ENCODE measurements around the gene MRPL28.
"Not testable (repeated sequence)": the region's sequence is repeated elsewhere in the genome, so short reads cannot be mapped to it uniquely, and the experiment has no call there.

MRPL28 gene

DNA sequence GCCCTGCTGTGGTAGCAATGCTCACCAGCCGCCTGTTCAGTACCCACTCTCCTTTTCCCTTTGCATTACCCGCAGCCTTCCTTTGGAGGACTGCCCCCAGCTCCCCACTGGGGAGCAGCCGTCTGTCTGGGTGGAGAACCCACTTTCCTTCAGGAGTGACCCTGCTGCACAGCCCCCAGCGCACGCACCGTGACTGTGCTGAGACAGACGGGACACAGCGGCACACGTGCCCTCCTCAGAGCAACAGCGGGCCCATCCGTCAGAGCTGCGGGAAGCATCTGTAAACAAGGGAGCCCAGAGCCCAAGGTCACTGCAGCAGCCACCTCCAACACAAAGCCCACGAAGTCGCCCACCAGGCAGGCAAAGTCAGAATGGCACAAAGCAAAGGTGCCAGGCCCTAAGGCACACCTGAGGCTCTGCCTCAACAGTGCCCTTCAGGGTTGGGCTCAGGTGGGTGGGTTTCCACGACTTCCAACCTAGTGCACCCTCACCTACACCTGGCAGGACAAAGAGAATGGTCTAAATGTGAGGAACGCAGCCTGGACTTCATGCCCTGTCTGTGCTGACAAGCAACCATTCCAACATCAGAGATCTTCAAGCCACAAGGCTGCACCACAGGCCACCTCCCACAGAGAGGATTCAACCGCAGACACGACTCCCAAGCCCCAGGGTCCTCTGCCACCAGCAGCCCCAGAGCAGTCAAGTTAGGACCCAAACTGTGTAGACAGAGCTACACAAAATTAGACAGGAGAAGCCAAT, 27.7 kb downstream of the MRPL28 start:
- Histone ChIP-seq H3K4me3 (ENCODE audit: severe bottlenecking) (no peak overlapping the region), H3K9me3 (ENCODE audit: severe bottlenecking) (no peaks in the 10 kb centered on the region), H3K27ac (ENCODE audit: poor library complexity, severe bottlenecking) (no peak overlapping the region), H3K4me1 (ENCODE audit: insufficient read depth, poor library complexity, severe bottlenecking) (peaks cover 30% of the 10 kb centered on the region), H3K27me3 (ENCODE audit: insufficient read depth, poor library complexity, severe bottlenecking) (no peaks in the 10 kb centered on the region), H3K36me3 (ENCODE audit: low read depth) (peaks cover 33% of the 10 kb centered on the region)
- TF ChIP-seq, protein P1, sequence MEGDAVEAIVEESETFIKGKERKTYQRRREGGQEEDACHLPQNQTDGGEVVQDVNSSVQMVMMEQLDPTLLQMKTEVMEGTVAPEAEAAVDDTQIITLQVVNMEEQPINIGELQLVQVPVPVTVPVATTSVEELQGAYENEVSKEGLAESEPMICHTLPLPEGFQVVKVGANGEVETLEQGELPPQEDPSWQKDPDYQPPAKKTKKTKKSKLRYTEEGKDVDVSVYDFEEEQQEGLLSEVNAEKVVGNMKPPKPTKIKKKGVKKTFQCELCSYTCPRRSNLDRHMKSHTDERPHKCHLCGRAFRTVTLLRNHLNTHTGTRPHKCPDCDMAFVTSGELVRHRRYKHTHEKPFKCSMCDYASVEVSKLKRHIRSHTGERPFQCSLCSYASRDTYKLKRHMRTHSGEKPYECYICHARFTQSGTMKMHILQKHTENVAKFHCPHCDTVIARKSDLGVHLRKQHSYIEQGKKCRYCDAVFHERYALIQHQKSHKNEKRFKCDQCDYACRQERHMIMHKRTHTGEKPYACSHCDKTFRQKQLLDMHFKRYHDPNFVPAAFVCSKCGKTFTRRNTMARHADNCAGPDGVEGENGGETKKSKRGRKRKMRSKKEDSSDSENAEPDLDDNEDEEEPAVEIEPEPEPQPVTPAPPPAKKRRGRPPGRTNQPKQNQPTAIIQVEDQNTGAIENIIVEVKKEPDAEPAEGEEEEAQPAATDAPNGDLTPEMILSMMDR (IDR thresholded peaks at IDR 0.05; ENCODE audit: poor library complexity, severe bottlenecking) = no peak
- ATAC-seq (ENCODE audit: low read depth) (no peak), DNase-seq (ENCODE audit: low spot score) (no peak)

DNA sequence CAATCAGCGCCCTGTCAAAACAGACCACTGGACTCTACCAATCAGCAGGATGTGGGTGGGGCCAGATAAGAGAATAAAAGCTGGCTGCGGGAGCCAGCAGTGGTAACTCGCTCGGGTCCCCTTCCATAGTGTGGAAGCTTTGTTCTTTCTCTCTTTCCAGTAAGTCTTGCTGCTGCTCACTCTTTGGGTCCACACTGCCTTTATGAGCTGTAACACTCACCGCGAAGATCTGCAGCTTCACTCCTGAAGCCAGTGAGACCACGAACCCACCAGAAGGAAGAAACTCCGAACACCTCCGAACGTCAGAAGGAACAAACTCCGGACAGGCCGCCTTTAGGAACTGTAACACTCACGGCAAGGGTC, 28.4 kb downstream of the MRPL28 start:
- not testable (repeated sequence) for DNase-seq (ENCODE audit: low spot score); H3K4me3 ChIP-seq (ENCODE audit: severe bottlenecking); H3K27me3 ChIP-seq (ENCODE audit: insufficient read depth, poor library complexity, severe bottlenecking); H3K27ac ChIP-seq (ENCODE audit: poor library complexity, severe bottlenecking); ATAC-seq (ENCODE audit: low read depth); H3K9me3 ChIP-seq (ENCODE audit: severe bottlenecking)
- peaks cover 33% of the 10 kb centered on the region for H3K36me3 ChIP-seq (ENCODE audit: low read depth)
- H3K4me1 ChIP-seq (ENCODE audit: insufficient read depth, poor library complexity, severe bottlenecking) = peaks cover 26% of the 10 kb centered on the region

DNA sequence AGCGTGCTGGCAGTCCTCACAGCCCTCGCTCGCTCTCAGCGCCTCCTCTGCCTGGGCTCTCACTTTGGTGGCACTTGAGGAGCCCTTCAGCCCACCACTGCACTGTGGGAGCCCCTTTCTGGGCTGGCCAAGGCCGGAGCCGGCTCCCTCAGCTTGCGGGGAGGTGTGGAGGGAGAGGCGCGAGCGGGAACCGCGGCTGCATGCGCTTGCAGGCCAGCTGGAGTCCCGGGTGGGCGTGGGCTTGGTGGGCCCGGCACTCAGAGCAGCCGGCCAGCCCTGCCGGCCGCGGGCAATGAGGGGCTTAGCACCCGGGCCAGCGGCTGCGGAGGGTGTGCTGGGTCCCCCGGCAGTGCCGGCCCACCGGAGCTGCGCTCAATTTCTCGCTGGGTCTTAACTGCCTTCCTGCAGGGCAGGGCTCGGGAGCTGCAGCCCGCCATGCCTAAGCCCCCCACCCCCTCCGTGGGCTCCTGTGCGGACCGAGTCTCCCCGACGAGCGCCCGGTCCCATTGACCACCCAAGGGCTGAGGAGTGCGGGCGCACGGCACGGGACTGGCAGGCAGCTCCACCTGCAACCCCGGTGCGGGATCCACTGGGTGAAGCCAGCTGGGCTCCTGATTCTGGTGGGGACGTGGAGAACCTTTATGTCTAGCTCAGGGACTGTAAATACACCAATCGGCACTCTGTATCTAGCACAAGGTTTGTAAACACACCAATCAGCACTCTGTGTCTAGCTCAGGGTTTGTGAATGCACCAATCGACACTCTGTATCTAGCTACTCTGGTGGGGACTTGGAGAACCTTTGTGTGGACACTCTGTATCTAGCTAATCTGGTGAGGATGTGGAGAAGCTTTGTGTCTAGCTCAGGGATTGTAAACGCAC, 29.0 kb downstream of the MRPL28 start:
- ATAC-seq (ENCODE audit: low read depth); H3K27ac ChIP-seq (ENCODE audit: poor library complexity, severe bottlenecking); DNase-seq (ENCODE audit: low spot score); H3K27me3 ChIP-seq (ENCODE audit: insufficient read depth, poor library complexity, severe bottlenecking); H3K4me3 ChIP-seq (ENCODE audit: severe bottlenecking); H3K9me3 ChIP-seq (ENCODE audit: severe bottlenecking): not testable (repeated sequence)
- Histone ChIP-seq H3K4me1 (ENCODE audit: insufficient read depth, poor library complexity, severe bottlenecking) (peaks cover 21% of the 10 kb centered on the region), H3K36me3 (ENCODE audit: low read depth) (peaks cover 32% of the 10 kb centered on the region)

DNA sequence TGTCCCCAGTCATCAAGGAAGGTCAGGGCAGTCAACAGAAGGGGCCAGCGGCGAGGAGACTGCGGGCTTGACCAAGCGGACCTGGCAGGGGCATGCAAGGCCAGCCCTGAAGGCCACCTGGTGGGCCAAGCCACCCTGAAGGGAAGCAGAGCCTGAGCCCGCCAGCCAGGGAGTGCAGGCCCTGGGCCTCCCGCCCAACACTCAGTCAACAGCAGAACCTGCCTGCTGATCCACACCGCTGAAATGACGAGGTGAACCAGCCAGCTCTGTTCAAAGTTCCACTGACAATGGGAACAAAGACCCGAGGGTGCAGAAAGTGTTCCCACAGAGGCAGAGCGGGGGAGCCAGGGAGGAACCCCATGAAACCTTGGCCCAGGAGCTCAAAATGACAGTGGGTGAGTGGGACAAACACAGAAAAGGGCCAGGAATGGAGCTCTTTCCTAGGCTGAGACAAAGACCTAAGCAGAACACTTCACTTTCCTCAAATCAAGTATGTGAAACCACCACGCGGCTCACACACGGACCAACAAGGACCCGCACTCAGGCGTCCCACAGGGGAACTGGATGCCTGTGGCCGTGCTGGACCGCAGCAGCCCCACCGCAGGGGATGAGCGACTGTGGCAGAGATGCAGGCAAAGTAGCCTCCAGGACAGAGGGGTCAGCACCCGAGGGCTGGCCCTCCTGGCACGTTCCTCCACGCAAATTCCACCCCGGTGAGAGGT, 29.8 kb downstream of the MRPL28 start:
- Histone ChIP-seq H3K36me3 (ENCODE audit: low read depth) (peaks cover 24% of the 10 kb centered on the region), H3K4me1 (ENCODE audit: insufficient read depth, poor library complexity, severe bottlenecking) (peaks cover 14% of the 10 kb centered on the region), H3K27ac (ENCODE audit: poor library complexity, severe bottlenecking) (no peak overlapping the region), H3K27me3 (ENCODE audit: insufficient read depth, poor library complexity, severe bottlenecking) (no peaks in the 10 kb centered on the region), H3K4me3 (ENCODE audit: severe bottlenecking) (no peak overlapping the region), H3K9me3 (ENCODE audit: severe bottlenecking) (no peaks in the 10 kb centered on the region)
- ATAC-seq (ENCODE audit: low read depth) = no peak
- TF ChIP-seq, protein P1 (IDR thresholded peaks at IDR 0.05; ENCODE audit: poor library complexity, severe bottlenecking) = no peak
- no peak for DNase-seq (ENCODE audit: low spot score)

DNA sequence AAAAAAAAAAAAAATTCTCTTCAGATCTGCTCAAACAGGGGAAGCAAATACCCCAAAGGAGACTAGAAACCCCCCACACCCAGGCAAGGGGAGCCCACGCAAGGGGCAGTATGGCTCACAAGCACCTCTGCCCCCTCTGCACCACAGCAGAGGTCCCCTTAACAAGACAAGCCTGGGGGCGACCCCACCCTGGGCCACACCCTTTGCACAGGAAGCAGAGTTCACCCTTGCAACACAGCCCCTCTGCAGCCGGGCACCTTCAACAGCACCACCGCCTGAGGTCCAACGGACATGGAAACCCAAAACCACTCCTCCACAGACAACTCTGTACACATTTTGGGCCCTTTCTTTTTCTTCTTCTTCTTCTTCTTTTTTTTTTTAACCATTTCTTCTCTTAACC, 30.7 kb downstream of the MRPL28 start:
- H3K27me3 ChIP-seq (ENCODE audit: insufficient read depth, poor library complexity, severe bottlenecking) = no peaks in the 10 kb centered on the region
- H3K4me3 ChIP-seq (ENCODE audit: severe bottlenecking) = no peak overlapping the region
- DNase-seq (ENCODE audit: low spot score) (no peak), ATAC-seq (ENCODE audit: low read depth) (no peak)
- no peak overlapping the region for H3K27ac ChIP-seq (ENCODE audit: poor library complexity, severe bottlenecking)
- no peaks in the 10 kb centered on the region for H3K9me3 ChIP-seq (ENCODE audit: severe bottlenecking)
- H3K36me3 ChIP-seq (ENCODE audit: low read depth) = peaks cover 17% of the 10 kb centered on the region
- TF ChIP-seq, protein P1 (IDR thresholded peaks at IDR 0.05; ENCODE audit: poor library complexity, severe bottlenecking) = no peak
- peaks cover 10% of the 10 kb centered on the region for H3K4me1 ChIP-seq (ENCODE audit: insufficient read depth, poor library complexity, severe bottlenecking)

Measured in RWPE2 (cell line).